Liver (tissue), 3 donors: ENCODE data around the gene STK24.

Experiments
- CTCF ChIP-seq: fragments of 150-350 bp; IDR thresholded peaks from 2 replicates; pipeline ENCODE4 v1.5.1; 2017; ENCODE audit warnings: improper control_type of control experiment, low read depth, low read length; ENCODE audit not compliant: missing input control
- EGR1 ChIP-seq, 2 donors: IDR thresholded peaks; 2 replicates each; pipeline ENCODE4 v1.6.1; 2016 to 2018; ENCODE audit warnings: antibody characterized with exemption in 2 of 2, low read depth in 2 of 2
- GABPA ChIP-seq, 2 donors: IDR thresholded peaks in 1 of 2; conservative IDR thresholded peaks in 1 of 2; 2 replicates each; pipeline ENCODE4 v1.6.1; 2016; ENCODE audit warnings: antibody characterized with exemption in 2 of 2, mild to moderate bottlenecking in 1 of 2, moderate library complexity in 1 of 2
- HNF4A ChIP-seq, 2 donors: conservative IDR thresholded peaks; 2 replicates each; pipeline ENCODE4 v1.6.1; 2016; ENCODE audit warnings: antibody characterized with exemption in 2 of 2, mild to moderate bottlenecking in 2 of 2
- JUND ChIP-seq, 2 donors: IDR thresholded peaks; 2 replicates each; pipeline ENCODE4 v1.6.1; 2016; ENCODE audit warnings: antibody characterized with exemption in 2 of 2
- MAX ChIP-seq: IDR thresholded peaks from 2 replicates; pipeline ENCODE4 v1.6.1; 2016; ENCODE audit warnings: antibody characterized with exemption
- REST ChIP-seq: IDR thresholded peaks from 2 replicates; pipeline ENCODE4 v1.6.1; 2016; ENCODE audit warnings: antibody characterized with exemption, mild to moderate bottlenecking
- TAF1 ChIP-seq: conservative IDR thresholded peaks from 2 replicates; pipeline ENCODE4 v1.6.1; 2016; ENCODE audit warnings: antibody characterized with exemption, mild to moderate bottlenecking
- donor health status: healthy.
- donor health status: healthy.

- TF ChIP-seq HNF4A (conservative IDR thresholded peaks at IDR 0.05): no peak
- TF ChIP-seq CTCF: no peak
- no peak for TF ChIP-seq TAF1
- TF ChIP-seq REST: no peak
- no peak for TF ChIP-seq JUND (IDR thresholded peaks at IDR 0.05)
- no peak for TF ChIP-seq EGR1 (IDR thresholded peaks at IDR 0.05; ENCODE audit: low read depth in 2 of 2)
- no peak for TF ChIP-seq MAX
- no peak for TF ChIP-seq GABPA (IDR thresholded peaks at IDR 0.05 in 1 of 2, conservative IDR thresholded peaks at IDR 0.05 in 1 of 2)
Measured at GRCh38 chr13:98515818-98516465, 61.0 kb downstream of the STK24 start.
